IgD-negative memory B cell (primary cell): ENCODE measurements around the gene ARFRP1. TPM values are rescaled to one million over a fixed set of nuclear protein-coding genes. Genes with fewer than 3 reads are reported as not detected.
"Not testable (repeated sequence)": the region's sequence is repeated elsewhere in the genome, so short reads cannot be mapped to it uniquely, and the experiment has no call there.

Experiments used
- H3K27ac Mint-ChIP-seq, 3 donors: one replicate each; pipeline ENCODE4 v1.8.0; 2020 to 2022; ENCODE audit warnings: mild to moderate bottlenecking in 3 of 3, mixed read lengths in 3 of 3, moderate library complexity in 1 of 3
- H3K27me3 Mint-ChIP-seq: one replicate; pipeline ENCODE4 v1.8.0; 2021; ENCODE audit warnings: mixed read lengths
- H3K36me3 Mint-ChIP-seq: one replicate; pipeline ENCODE4 v1.8.0; 2020; ENCODE audit warnings: mild to moderate bottlenecking, mixed read lengths
- H3K4me1 Mint-ChIP-seq, 3 donors: one replicate each; pipeline ENCODE4 v1.8.0; 2020 to 2022; ENCODE audit warnings: mixed read lengths in 3 of 3, mild to moderate bottlenecking in 1 of 3
- H3K4me3 Mint-ChIP-seq, 4 donors: one replicate each; pipeline ENCODE4 v1.8.0; 2020 to 2022; ENCODE audit warnings: mild to moderate bottlenecking in 4 of 4, mixed read lengths in 4 of 4, moderate library complexity in 3 of 4
- H3K9me3 Mint-ChIP-seq, 3 donors: one replicate each; pipeline ENCODE4 v1.8.0; 2020 to 2021; ENCODE audit warnings: mixed read lengths in 3 of 3, mild to moderate bottlenecking in 1 of 3
- polyA plus RNA-seq: library from polyadenylated mRNA; unstranded; fragments of 300-500 nt; fragmentation: Illumina TruSeq; gene quantifications from one replicate; pipeline ENCODE4 v1.2.3, GENCODE V29; 2021

The ARFRP1 gene
- polyA plus RNA-seq, 1 donor from 2014 or later = 64.3 TPM

GRCh38 chr20:63659370-63659769 is 48.4 kb downstream of the ARFRP1 start:
- peak overlapping the region; percentile 95 to 98 (median 97) for H3K4me3 Mint-ChIP-seq
- no peaks in the 10 kb centered on the region for H3K9me3 Mint-ChIP-seq
- H3K36me3 Mint-ChIP-seq = peaks cover 3% of the 10 kb centered on the region
- no peaks in the 10 kb centered on the region for H3K27me3 Mint-ChIP-seq
- peak overlapping the region in 1 of 3 donors; percentile 31 for H3K27ac Mint-ChIP-seq
- H3K4me1 Mint-ChIP-seq = peaks cover 5 to 15% (median 9%) of the 10 kb centered on the region in 3 donors

GRCh38 chr20:63658749-63659187 is 49.0 kb downstream of the ARFRP1 start:
- Mint-ChIP-seq H3K27me3 (peaks cover 3% of the 10 kb centered on the region), H3K27ac (peak overlapping the region in 2 of 3 donors; percentile 93 to 97), H3K36me3 (peaks cover 3% of the 10 kb centered on the region), H3K9me3 (no peaks in the 10 kb centered on the region), H3K4me1 (peaks cover 8 to 19% (median 9%) of the 10 kb centered on the region in 3 donors), H3K4me3 (peak overlapping the region; percentile 95 to 98 (median 97))

DNA sequence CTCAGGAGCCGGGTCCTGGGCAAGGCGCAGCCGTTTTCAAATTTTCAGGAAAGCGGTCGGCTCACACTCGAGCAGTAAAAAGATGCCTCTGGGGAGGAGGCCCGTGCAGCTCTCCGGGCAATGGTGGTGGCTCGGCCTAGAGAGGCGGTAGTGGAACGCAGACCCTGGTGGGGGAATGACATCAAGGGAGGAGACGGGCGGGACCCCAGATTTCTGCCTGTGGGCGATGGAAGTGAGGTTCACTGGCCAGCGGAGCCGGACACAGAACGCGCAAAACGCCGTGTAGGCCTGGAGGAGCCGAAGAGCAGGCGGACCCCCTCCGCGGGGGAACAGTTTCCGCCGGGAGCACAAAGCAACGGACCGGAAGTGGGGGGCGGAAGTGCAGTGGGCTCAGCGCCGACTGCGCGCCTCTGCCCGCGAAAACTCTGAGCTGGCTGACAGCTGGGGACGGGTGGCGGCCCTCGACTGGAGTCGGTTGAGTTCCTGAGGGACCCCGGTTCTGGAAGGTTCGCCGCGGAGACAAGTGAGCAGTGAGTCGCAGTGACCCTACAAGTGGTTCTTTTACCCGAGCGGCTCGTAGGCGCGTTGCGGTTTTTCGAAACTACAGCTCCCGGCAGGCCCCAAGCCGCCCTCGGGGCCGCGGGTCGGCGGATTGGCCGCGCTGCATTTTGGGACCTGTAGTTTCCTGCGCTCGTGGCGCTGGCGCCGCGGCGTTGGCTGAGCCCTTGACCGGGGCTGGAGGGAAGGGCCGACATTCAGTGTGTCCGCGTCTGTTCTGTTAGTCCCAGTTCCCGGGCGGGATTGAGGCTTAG is 49.6 kb downstream of the ARFRP1 start, which contains the start of gene RTEL1:
Gene RTEL1, plus strand, starts transcription at position 376 of the 812 bp plus-strand sequence. CDS start 1,091 bp downstream, outside the sequence.
- H3K36me3 Mint-ChIP-seq = peaks cover 3% of the 10 kb centered on the region
- H3K27ac Mint-ChIP-seq = peak within 1 kb of the TSS; percentile 93 to 97 (median 94)
- peak within 1 kb of the TSS; percentile 95 to 98 (median 97) for H3K4me3 Mint-ChIP-seq

GRCh38 chr20:63657260-63657936 is 50.4 kb downstream of the ARFRP1 start:
- Mint-ChIP-seq H3K27me3 (peaks cover 3% of the 10 kb centered on the region), H3K36me3 (peaks cover 3% of the 10 kb centered on the region), H3K9me3 (no peaks in the 10 kb centered on the region), H3K27ac (peak overlapping the region; percentile 93 to 97 (median 94)), H3K4me1 (peaks cover 8 to 20% (median 9%) of the 10 kb centered on the region in 3 donors), H3K4me3 (peak overlapping the region; percentile 63 to 98 (median 96))

More for the DNA sequence above, 49.6 kb downstream of the ARFRP1 start, which contains the start of gene RTEL1:
- Mint-ChIP-seq H3K27me3 (peaks cover 3% of the 10 kb centered on the region), H3K9me3 (no peaks in the 10 kb centered on the region), H3K4me1 (peaks cover 8 to 20% (median 9%) of the 10 kb centered on the region in 3 donors)

DNA sequence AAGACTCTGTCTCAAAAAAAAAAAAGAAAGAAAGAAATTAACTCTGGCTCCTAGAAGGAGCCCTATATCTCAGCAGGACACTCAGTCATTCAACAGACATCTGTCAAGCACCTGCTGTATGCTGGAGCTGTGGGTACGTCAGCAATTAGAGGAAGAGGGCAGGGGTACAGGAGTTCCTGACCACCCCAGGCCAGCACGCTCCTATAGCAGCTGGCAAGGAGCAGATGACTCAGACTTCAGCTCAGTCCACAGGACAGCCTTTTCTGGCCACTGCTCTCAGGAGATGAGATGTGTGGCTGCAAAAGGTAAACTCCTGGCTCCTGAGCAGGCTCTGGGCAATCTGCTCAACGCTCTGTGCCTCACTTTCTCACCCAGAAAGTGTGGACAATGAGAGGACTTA is 51.3 kb downstream of the ARFRP1 start:
- H3K36me3 Mint-ChIP-seq = peaks cover 1% of the 10 kb centered on the region
- peak overlapping the region in 1 of 3 donors; percentile 62 for H3K27ac Mint-ChIP-seq
- peaks cover 3% of the 10 kb centered on the region for H3K27me3 Mint-ChIP-seq
- H3K9me3 Mint-ChIP-seq = no peaks in the 10 kb centered on the region
- peaks cover 9 to 20% (median 11%) of the 10 kb centered on the region in 3 donors for H3K4me1 Mint-ChIP-seq
- H3K4me3 Mint-ChIP-seq = peak overlapping the region in 2 of 4 donors; percentile 55 to 81

DNA sequence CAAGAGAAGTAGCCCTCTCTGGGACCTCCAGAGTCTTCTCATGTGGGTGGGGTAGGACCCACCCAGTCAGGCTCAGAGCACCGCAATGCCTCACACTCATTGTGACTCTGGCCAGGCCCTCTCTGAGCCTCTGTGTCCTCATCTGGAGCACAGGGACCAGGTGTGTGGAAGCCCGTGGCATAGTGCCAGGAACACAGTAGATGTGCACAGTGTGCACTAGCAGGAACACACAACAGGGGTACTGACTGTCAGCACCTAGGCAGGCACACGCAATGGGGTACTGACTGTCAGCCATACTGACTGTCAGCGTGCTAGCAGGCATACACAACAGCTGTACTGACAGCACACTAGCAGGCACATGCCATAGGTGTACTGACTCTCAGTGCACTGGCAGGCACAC is 52.5 kb downstream of the ARFRP1 start:
- H3K27ac Mint-ChIP-seq = no peak overlapping the region

DNA sequence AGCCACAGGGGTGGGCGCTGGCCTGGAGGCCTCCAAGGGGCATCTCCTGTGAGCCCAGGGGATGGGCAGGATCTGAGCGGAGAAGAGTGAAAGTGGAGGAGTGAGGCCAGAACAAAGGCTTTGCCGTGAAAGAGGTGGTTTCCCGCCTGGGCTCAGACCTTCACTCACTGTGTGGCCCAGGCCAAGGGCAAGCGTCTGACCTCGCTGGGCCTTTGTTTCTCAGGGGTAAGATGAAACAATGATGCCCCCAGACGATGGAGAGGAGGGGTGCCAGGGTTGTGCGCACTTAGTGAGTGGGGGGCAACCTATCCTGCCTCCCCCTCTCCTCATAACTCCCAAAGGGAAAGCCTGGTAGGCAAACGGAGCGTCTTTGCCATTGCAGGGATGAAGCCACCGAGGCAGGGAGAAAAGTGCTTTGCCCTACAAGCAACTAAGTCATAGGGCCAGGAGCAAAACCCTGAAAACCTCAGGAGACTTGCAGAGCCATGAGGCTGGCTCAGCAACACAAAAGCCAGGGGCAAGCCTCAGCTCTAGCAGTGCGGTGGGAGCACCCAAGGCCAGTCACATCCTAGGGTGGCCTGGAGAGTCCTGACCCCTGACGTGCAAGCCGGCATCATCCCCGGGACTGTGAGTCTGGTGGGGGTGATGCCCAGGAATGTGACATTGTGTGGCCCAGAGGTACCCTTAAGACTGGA is 53.7 kb downstream of the ARFRP1 start:
- H3K27me3 Mint-ChIP-seq = peaks cover 3% of the 10 kb centered on the region
- H3K27ac Mint-ChIP-seq = peak overlapping the region in 1 of 3 donors; percentile 73
- H3K4me1 Mint-ChIP-seq = peaks cover 9 to 13% (median 11%) of the 10 kb centered on the region in 3 donors
- H3K36me3 Mint-ChIP-seq = peaks cover 1% of the 10 kb centered on the region
- H3K9me3 Mint-ChIP-seq = no peaks in the 10 kb centered on the region
- peak overlapping the region in 2 of 4 donors; percentile 37 to 57 for H3K4me3 Mint-ChIP-seq

More for the DNA sequence above, 52.5 kb downstream of the ARFRP1 start:
- Mint-ChIP-seq H3K4me3 (peak overlapping the region in 3 of 4 donors; percentile 25 to 57 (median 37)), H3K9me3 (no peaks in the 10 kb centered on the region), H3K36me3 (peaks cover 1% of the 10 kb centered on the region), H3K27me3 (peaks cover 3% of the 10 kb centered on the region), H3K4me1 (peaks cover 9 to 20% (median 11%) of the 10 kb centered on the region in 3 donors)

DNA sequence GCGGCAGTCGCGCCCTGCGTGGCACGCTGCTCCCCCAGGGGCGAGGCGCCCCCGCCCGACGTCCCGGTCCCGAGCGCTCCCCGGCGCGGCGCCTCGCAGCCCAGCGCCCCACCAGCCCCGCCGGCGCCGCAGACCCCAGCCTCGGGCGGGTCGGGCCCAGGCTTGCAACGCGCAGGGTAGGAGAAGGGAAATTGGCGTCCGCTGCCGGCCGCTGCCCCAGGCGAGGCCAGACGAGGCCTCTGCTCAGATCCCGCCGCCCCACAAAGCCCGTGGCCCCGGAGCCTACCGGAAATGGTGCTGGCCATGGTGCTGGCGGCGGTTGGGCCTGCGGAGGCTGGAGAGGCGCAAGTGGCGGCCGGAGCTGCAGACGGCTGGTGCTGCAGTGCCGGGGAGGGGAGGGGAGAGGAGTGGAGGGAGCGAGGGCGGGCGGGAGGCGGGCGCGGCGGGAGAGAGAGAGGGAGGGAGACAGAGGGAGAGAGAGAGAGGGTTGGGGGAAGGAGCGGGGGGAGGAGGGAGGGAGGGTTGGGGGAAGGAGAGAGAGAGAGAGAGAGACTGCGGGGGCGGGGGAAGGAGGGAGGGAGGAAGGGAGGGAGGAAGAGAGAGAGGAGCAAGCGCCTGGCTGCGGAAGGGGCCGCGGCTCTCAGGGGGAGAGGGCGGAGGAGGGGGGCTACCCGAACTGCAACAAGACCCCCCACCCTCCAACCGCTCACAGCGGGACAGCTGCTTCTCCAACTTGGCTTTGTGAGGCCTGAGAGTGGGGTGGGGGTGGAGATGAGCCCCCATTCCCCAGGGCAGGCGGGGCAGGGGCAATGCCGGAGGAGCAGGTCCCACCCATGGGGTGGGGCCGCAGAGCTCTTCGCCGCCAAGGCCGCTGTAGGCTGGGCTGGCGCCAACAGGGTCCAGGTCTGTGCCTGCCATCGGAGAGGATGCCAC is 54.5 kb downstream of the ARFRP1 start, which contains the start of gene STMN3:
Gene STMN3, minus strand, starts transcription at position 384 of the 933 bp plus-strand sequence. Its CDS starts 79 bp downstream, at position 305.
- no peaks in the 10 kb centered on the region for H3K9me3 Mint-ChIP-seq
- H3K27me3 Mint-ChIP-seq = peaks cover 3% of the 10 kb centered on the region
- peak within 1 kb of the TSS in 1 of 3 donors; percentile 73 for H3K27ac Mint-ChIP-seq
- peak within 1 kb of the TSS; percentile 51 to 59 (median 54) for H3K4me3 Mint-ChIP-seq
- H3K4me1 Mint-ChIP-seq = peaks cover 4 to 9% (median 8%) of the 10 kb centered on the region in 3 donors
- H3K36me3 Mint-ChIP-seq = no peaks in the 10 kb centered on the region

DNA sequence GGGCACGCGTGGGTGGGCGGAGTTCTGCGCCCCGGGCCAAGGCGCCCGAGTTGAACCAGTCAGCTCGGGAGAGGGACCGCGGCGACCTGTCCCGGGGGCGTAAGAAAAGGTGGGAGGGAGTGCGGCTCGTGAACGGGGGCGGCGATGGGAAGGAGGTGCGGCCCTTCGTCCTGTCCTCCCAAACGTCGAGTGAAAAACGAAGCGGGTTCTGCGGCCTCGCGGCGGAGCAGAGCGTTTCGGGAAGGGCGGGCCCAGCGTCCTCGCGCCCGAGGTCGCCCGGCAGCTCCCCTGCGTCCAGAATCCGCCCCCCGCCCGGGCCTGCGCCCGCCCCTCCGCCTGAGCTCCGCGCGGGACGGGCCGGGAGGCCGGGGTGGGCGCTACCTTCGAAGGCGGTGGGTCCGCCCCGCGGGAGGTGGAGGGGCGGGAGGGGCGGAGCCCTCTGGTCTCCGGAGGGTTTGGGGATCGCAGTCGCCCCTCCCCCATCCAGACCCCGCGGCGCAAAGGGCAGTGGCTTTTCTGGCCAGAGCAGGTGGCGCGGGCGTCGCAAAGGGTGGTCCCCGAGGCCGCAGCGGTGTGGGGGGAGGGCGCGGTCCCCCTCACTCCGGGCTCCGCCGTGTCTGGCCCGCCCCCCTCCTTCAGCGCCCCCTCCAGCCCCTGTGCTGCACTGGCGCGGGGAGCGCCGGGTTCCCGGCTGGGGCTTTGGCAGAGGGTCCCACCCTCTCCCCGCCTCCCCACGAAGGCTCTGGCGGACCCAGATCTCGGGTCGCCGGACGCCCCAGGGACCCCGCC is 55.4 kb downstream of the ARFRP1 start:
- Mint-ChIP-seq H3K27me3 (peaks cover 3% of the 10 kb centered on the region), H3K4me1 (peaks cover 0 to 6% (median 5%) of the 10 kb centered on the region in 3 donors), H3K9me3 (no peaks in the 10 kb centered on the region), H3K27ac (no peak overlapping the region), H3K4me3 (peak overlapping the region in 3 of 4 donors; percentile 37 to 59 (median 51)), H3K36me3 (no peaks in the 10 kb centered on the region)

DNA sequence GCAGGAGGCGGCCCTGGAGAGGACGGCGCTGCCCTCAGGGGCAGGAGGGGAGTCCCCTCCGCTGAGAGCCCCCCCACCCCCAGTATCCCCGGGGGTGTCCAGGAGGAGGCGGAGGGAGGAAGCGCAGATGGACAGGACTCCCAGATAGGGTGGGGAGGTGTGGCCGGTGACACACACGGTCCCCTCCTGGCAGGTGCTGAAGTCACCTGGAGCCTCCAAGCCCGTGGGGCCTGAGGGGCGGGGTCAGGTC is 55.9 kb downstream of the ARFRP1 start:
- no peak overlapping the region for H3K27ac Mint-ChIP-seq
- peaks cover 3% of the 10 kb centered on the region for H3K27me3 Mint-ChIP-seq
- H3K4me3 Mint-ChIP-seq = peak overlapping the region; percentile 37 to 90 (median 51)
- no peaks in the 10 kb centered on the region for H3K36me3 Mint-ChIP-seq
- H3K9me3 Mint-ChIP-seq = no peaks in the 10 kb centered on the region
- peaks cover 0 to 6% (median 5%) of the 10 kb centered on the region in 3 donors for H3K4me1 Mint-ChIP-seq

GRCh38 chr20:63650486-63650885 is 57.3 kb downstream of the ARFRP1 start:
- not testable (repeated sequence) for H3K4me1 Mint-ChIP-seq, H3K9me3 Mint-ChIP-seq, H3K4me3 Mint-ChIP-seq, H3K27me3 Mint-ChIP-seq, H3K27ac Mint-ChIP-seq, H3K36me3 Mint-ChIP-seq

- H3K36me3 Mint-ChIP-seq = no peaks in the 10 kb centered on the region
- peak overlapping the region in 1 of 4 donors; percentile 2 for H3K4me3 Mint-ChIP-seq
These were observed 58.7 kb downstream of the ARFRP1 start for GRCh38 chr20:63648895-63649589.

More at GRCh38 chr20:63648895-63649589, 58.7 kb downstream of the ARFRP1 start:
- H3K9me3 Mint-ChIP-seq = no peaks in the 10 kb centered on the region
- H3K27ac Mint-ChIP-seq = peak overlapping the region in 1 of 3 donors; percentile 58
- peaks cover 0 to 5% (median 4%) of the 10 kb centered on the region in 3 donors for H3K4me1 Mint-ChIP-seq
- peaks cover 3% of the 10 kb centered on the region for H3K27me3 Mint-ChIP-seq
